ENCODE data around the gene KMO.

KMO gene

GRCh38 chr1:241640867-241641622 lies 108.9 kb downstream of the KMO start:
- no peak for TF ChIP-seq CTCF (IDR thresholded peaks at IDR 0.05; ENCODE audit: poor library complexity, severe bottlenecking)
- no peak for DNase-seq (ENCODE audit: low spot score)
- Histone ChIP-seq H3K36me3 (ENCODE audit: low read depth) (peaks cover 9% of the 10 kb centered on the region), H3K9me3 (ENCODE audit: severe bottlenecking) (no peaks in the 10 kb centered on the region), H3K27me3 (ENCODE audit: insufficient read depth, poor library complexity, severe bottlenecking) (no peaks in the 10 kb centered on the region), H3K4me3 (ENCODE audit: severe bottlenecking) (no peak overlapping the region), H3K4me1 (ENCODE audit: insufficient read depth, poor library complexity, severe bottlenecking) (peaks cover 24% of the 10 kb centered on the region), H3K27ac (ENCODE audit: poor library complexity, severe bottlenecking) (peak overlapping the region; percentile 61)
- no peak for ATAC-seq (ENCODE audit: low read depth)

- no peak for TF ChIP-seq CTCF (IDR thresholded peaks at IDR 0.05; ENCODE audit: poor library complexity, severe bottlenecking)
- peak; percentile 40 for DNase-seq (ENCODE audit: low spot score)
These were observed 109.8 kb downstream of the KMO start for GRCh38 chr1:241641773-241642592.

GRCh38 chr1:241642593-241642944 lies 110.4 kb downstream of the KMO start:
- Histone ChIP-seq H3K27me3 (ENCODE audit: insufficient read depth, poor library complexity, severe bottlenecking) (no peaks in the 10 kb centered on the region), H3K4me1 (ENCODE audit: insufficient read depth, poor library complexity, severe bottlenecking) (peaks cover 15% of the 10 kb centered on the region), H3K27ac (ENCODE audit: poor library complexity, severe bottlenecking) (no peak overlapping the region), H3K9me3 (ENCODE audit: severe bottlenecking) (no peaks in the 10 kb centered on the region), H3K4me3 (ENCODE audit: severe bottlenecking) (no peak overlapping the region), H3K36me3 (ENCODE audit: low read depth) (no peaks in the 10 kb centered on the region)
- no peak for TF ChIP-seq CTCF (IDR thresholded peaks at IDR 0.05; ENCODE audit: poor library complexity, severe bottlenecking)
- DNase-seq (ENCODE audit: low spot score), result no peak
- ATAC-seq (ENCODE audit: low read depth), result no peak

More at GRCh38 chr1:241641773-241642592, 109.8 kb downstream of the KMO start:
- H3K4me1 ChIP-seq (ENCODE audit: insufficient read depth, poor library complexity, severe bottlenecking), result peaks cover 20% of the 10 kb centered on the region
- H3K36me3 ChIP-seq (ENCODE audit: low read depth), result 0 out of 2 replicates have a peak, but pooled peaks cover 2% of the 10 kb centered on the region
- no peak overlapping the region for H3K4me3 ChIP-seq (ENCODE audit: severe bottlenecking)
- H3K9me3 ChIP-seq (ENCODE audit: severe bottlenecking), result no peaks in the 10 kb centered on the region
- H3K27me3 ChIP-seq (ENCODE audit: insufficient read depth, poor library complexity, severe bottlenecking), result no peaks in the 10 kb centered on the region
- peak; percentile 20; the same call in 2 of the 3 replicates for ATAC-seq (ENCODE audit: low read depth)
- peak overlapping the region; percentile 61 for H3K27ac ChIP-seq (ENCODE audit: poor library complexity, severe bottlenecking)

GRCh38 chr1:241644259-241644658 lies 112.1 kb downstream of the KMO start:
- H3K27me3 ChIP-seq (ENCODE audit: insufficient read depth, poor library complexity, severe bottlenecking), result no peaks in the 10 kb centered on the region
- H3K4me1 ChIP-seq (ENCODE audit: insufficient read depth, poor library complexity, severe bottlenecking), result peaks cover 10% of the 10 kb centered on the region
- H3K27ac ChIP-seq (ENCODE audit: poor library complexity, severe bottlenecking), result no peak overlapping the region
- no peaks in the 10 kb centered on the region for H3K9me3 ChIP-seq (ENCODE audit: severe bottlenecking)
- no peaks in the 10 kb centered on the region for H3K36me3 ChIP-seq (ENCODE audit: low read depth)
- TF ChIP-seq CTCF (IDR thresholded peaks at IDR 0.05; ENCODE audit: poor library complexity, severe bottlenecking), result no peak
- ATAC-seq (ENCODE audit: low read depth) (no peak), DNase-seq (ENCODE audit: low spot score) (no peak)
- H3K4me3 ChIP-seq (ENCODE audit: severe bottlenecking), result no peak overlapping the region
